ENCODE results near the gene CHRNA3. TPM values are rescaled to one million over a fixed set of nuclear protein-coding genes. Genes with fewer than 3 reads are reported as not detected.

CHRNA3 gene
- total RNA-seq, 1 donor from 2014 or later: 0.38 TPM

GRCh38 chr15:78651930-78652615 is 31.3 kb upstream of the CHRNA3 start:
- no peaks in the 10 kb centered on the region for H3K9me3 Mint-ChIP-seq (ENCODE audit: unreplicated experiment)
- H3K4me1 Mint-ChIP-seq (ENCODE audit: unreplicated experiment): no peaks in the 10 kb centered on the region
- DNase-seq (ENCODE audit: extremely low spot score, unreplicated experiment): no peak
- no peak overlapping the region for H3K27ac Mint-ChIP-seq (ENCODE audit: unreplicated experiment)
- peaks cover 45% of the 10 kb centered on the region for H3K27me3 Mint-ChIP-seq (ENCODE audit: unreplicated experiment)
- no peak overlapping the region for H3K4me3 Mint-ChIP-seq (ENCODE audit: unreplicated experiment)
- no peaks in the 10 kb centered on the region for H3K36me3 Mint-ChIP-seq (ENCODE audit: unreplicated experiment)
- TF ChIP-seq CTCF (IDR thresholded peaks at IDR 0.05): no peak

- H3K4me3 Mint-ChIP-seq (ENCODE audit: unreplicated experiment): no peak overlapping the region
- DNase-seq (ENCODE audit: extremely low spot score, unreplicated experiment): no peak
- H3K27ac Mint-ChIP-seq (ENCODE audit: unreplicated experiment): no peak overlapping the region
- peaks cover 36% of the 10 kb centered on the region for H3K27me3 Mint-ChIP-seq (ENCODE audit: unreplicated experiment)
- no peaks in the 10 kb centered on the region for H3K9me3 Mint-ChIP-seq (ENCODE audit: unreplicated experiment)
- no peaks in the 10 kb centered on the region for H3K4me1 Mint-ChIP-seq (ENCODE audit: unreplicated experiment)
- no peaks in the 10 kb centered on the region for H3K36me3 Mint-ChIP-seq (ENCODE audit: unreplicated experiment)
- TF ChIP-seq CTCF (IDR thresholded peaks at IDR 0.05): no peak
Measured at GRCh38 chr15:78651007-78651406, 30.2 kb upstream of the CHRNA3 start.

- Mint-ChIP-seq H3K4me3 (ENCODE audit: unreplicated experiment) (no peak overlapping the region), H3K9me3 (ENCODE audit: unreplicated experiment) (no peaks in the 10 kb centered on the region), H3K4me1 (ENCODE audit: unreplicated experiment) (no peaks in the 10 kb centered on the region), H3K36me3 (ENCODE audit: unreplicated experiment) (no peaks in the 10 kb centered on the region), H3K27ac (ENCODE audit: unreplicated experiment) (no peak overlapping the region), H3K27me3 (ENCODE audit: unreplicated experiment) (peaks cover 30% of the 10 kb centered on the region)
- no peak for TF ChIP-seq CTCF (IDR thresholded peaks at IDR 0.05)
- DNase-seq (ENCODE audit: extremely low spot score, unreplicated experiment): no peak
Measured at GRCh38 chr15:78650022-78650421, 29.2 kb upstream of the CHRNA3 start.

GRCh38 chr15:78645009-78645408 is 24.2 kb upstream of the CHRNA3 start:
- DNase-seq (ENCODE audit: extremely low spot score, unreplicated experiment): no peak
- Mint-ChIP-seq H3K4me1 (ENCODE audit: unreplicated experiment) (peaks cover 8% of the 10 kb centered on the region), H3K36me3 (ENCODE audit: unreplicated experiment) (no peaks in the 10 kb centered on the region), H3K27ac (ENCODE audit: unreplicated experiment) (no peak overlapping the region), H3K27me3 (ENCODE audit: unreplicated experiment) (peaks cover 17% of the 10 kb centered on the region), H3K9me3 (ENCODE audit: unreplicated experiment) (no peaks in the 10 kb centered on the region), H3K4me3 (ENCODE audit: unreplicated experiment) (no peak overlapping the region)
- TF ChIP-seq CTCF (IDR thresholded peaks at IDR 0.05): no peak

GRCh38 chr15:78642331-78642730 is 21.5 kb upstream of the CHRNA3 start:
- no peak for DNase-seq (ENCODE audit: extremely low spot score, unreplicated experiment)
- Mint-ChIP-seq H3K27me3 (ENCODE audit: unreplicated experiment) (peaks cover 13% of the 10 kb centered on the region), H3K4me1 (ENCODE audit: unreplicated experiment) (peaks cover 8% of the 10 kb centered on the region), H3K4me3 (ENCODE audit: unreplicated experiment) (no peak overlapping the region), H3K27ac (ENCODE audit: unreplicated experiment) (no peak overlapping the region), H3K9me3 (ENCODE audit: unreplicated experiment) (no peaks in the 10 kb centered on the region), H3K36me3 (ENCODE audit: unreplicated experiment) (no peaks in the 10 kb centered on the region)
- TF ChIP-seq CTCF (IDR thresholded peaks at IDR 0.05): no peak
